Activated CD4-positive, alpha-beta memory T cell treated with anti-CD3 and anti-CD28 coated beads, Interleukin-2, amount 10 ng/mL, durations not matched to agents 7 days and 5 days (primary cell): ENCODE measurements around the gene ACAP2. TPM values are rescaled to one million over a fixed set of nuclear protein-coding genes. Genes with fewer than 3 reads are reported as not detected.
"Not testable (repeated sequence)": the region's sequence is repeated elsewhere in the genome, so short reads cannot be mapped to it uniquely, and the experiment has no call there.

Experiments
- CTCF ChIA-PET: fragments of 350-600 bp; sonication (Branson Sonifier 250); formaldehyde crosslinking; loops from one replicate; lab custom pipeline; 2021; ENCODE audit warnings: antibody characterized with exemption, inconsistent platforms; lab: Charles Lee
- POLR2A ChIA-PET: fragments of 350-600 bp; sonication (Branson Sonifier 250); formaldehyde crosslinking; loops from one replicate; lab custom pipeline; 2021; ENCODE audit warnings: antibody characterized with exemption; lab: Charles Lee
- DNase-seq: peaks from one replicate; pipeline ENCODE4 v3.0.0-alpha.2; 2020
- H3K27ac Mint-ChIP-seq: one replicate; pipeline ENCODE4 v1.8.0; 2021; ENCODE audit warnings: mild to moderate bottlenecking, mixed read lengths
- H3K27me3 Mint-ChIP-seq: one replicate; pipeline ENCODE4 v1.8.0; 2021; ENCODE audit warnings: mixed read lengths
- H3K36me3 Mint-ChIP-seq: one replicate; pipeline ENCODE4 v1.8.0; 2021; ENCODE audit warnings: low read depth, mixed read lengths
- H3K4me1 Mint-ChIP-seq: one replicate; pipeline ENCODE4 v1.8.0; 2021; ENCODE audit warnings: mixed read lengths
- H3K4me3 Mint-ChIP-seq: one replicate; pipeline ENCODE4 v1.8.0; 2021; ENCODE audit warnings: mild to moderate bottlenecking, mixed read lengths
- H3K9me3 Mint-ChIP-seq: one replicate; pipeline ENCODE4 v1.8.0; 2021; ENCODE audit warnings: mixed read lengths
- total RNA-seq, 2 experiments: library from RNA; stranded (reverse); gene quantifications; one replicate each; pipeline ENCODE4 v1.2.3, GENCODE V29; 2021

The ACAP2 gene
- total RNA-seq, 2 experiments from 2014 or later: 76.0 to 77.4 TPM

DNA sequence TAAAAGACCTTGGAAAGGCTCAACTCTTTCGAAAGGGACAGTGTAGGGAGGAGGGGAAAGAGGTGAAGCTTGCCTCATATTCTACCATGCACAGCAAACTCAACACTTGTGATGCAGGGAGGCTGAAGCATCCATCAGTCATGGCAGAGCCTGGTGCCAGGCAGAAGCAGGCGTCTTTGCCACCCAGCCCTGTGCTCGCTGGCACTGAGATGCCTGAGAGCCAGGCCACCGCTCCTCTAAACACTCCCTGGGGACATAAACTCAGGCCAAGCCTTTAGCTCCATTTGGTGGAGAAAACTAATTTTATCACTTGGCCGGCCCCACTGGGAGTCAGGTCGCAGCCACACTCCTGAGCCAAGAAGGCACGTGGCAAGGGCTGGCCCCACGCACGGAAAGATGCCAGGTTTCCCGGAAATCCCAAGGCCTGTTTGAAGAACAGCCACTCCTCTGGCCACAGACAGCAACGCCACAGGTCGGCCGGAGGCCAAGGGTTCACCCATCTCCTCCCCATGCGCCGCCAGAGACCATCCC is 202.6 kb downstream of the ACAP2 start:
- Mint-ChIP-seq H3K4me3 (no peak overlapping the region), H3K27me3 (no peaks in the 10 kb centered on the region), H3K36me3 (peaks cover 13% of the 10 kb centered on the region), H3K4me1 (peaks cover 7% of the 10 kb centered on the region), H3K27ac (no peak overlapping the region), H3K9me3 (peaks cover 10% of the 10 kb centered on the region)
- DNase-seq: no peak
- ChIA-PET CTCF (no interaction called here), POLR2A (no interaction called here)

DNA sequence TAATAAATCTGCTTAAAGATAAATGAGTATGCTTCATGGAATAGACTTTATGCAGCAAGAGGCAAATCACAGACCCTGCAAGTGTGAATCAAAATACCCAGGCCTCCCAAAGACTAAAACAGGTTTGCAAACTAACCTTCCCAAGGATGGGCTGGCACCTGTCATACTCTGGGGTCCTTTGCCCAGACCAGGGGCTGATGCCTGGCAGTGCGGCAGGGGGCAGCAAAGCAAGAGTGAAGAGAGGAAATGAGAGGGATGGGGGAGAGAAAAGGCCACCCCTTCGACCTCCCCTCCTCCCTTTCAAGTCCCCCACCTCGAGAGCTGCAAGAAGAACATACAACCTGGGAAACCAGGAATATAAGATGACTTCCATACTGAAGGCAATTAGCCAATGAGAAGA is 203.7 kb downstream of the ACAP2 start:
- Mint-ChIP-seq H3K36me3 (peaks cover 13% of the 10 kb centered on the region), H3K27me3 (no peaks in the 10 kb centered on the region), H3K4me3 (no peak overlapping the region), H3K27ac (no peak overlapping the region), H3K4me1 (peaks cover 7% of the 10 kb centered on the region), H3K9me3 (peaks cover 12% of the 10 kb centered on the region)
- CTCF ChIA-PET: no interaction called here
- POLR2A ChIA-PET: no interaction called here
- DNase-seq: no peak

DNA sequence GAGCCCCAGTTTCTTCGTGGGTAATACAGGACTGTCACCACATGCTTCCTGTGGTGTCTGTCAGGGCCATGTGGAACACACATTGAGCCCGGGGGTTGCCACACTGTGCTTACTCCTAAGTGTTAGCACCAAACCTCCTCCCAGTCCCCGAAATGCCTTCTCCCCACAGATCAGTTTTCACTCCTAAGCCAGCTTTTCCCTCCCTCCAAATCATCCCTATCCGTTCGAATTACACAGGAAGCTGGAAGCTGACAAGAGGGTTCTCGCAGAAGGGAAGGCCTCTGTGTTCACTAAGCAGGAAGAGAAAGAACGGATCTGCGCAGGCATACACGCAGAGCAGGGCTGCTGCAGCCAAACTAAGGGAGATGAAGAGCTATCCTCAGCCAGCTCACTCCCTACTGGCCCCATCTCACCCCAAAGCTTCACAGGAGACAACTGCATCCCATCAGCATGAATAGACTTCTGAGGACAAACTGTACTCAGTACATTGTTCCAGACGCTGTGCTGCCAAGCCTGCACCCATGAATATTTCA is 204.2 kb downstream of the ACAP2 start:
- no peak for DNase-seq
- ChIA-PET CTCF (no interaction called here), POLR2A (no interaction called here)
- H3K27ac Mint-ChIP-seq: no peak overlapping the region
- H3K4me1 Mint-ChIP-seq: peaks cover 5% of the 10 kb centered on the region
- no peaks in the 10 kb centered on the region for H3K27me3 Mint-ChIP-seq
- no peak overlapping the region for H3K4me3 Mint-ChIP-seq
- peaks cover 13% of the 10 kb centered on the region for H3K36me3 Mint-ChIP-seq
- H3K9me3 Mint-ChIP-seq: peaks cover 12% of the 10 kb centered on the region

DNA sequence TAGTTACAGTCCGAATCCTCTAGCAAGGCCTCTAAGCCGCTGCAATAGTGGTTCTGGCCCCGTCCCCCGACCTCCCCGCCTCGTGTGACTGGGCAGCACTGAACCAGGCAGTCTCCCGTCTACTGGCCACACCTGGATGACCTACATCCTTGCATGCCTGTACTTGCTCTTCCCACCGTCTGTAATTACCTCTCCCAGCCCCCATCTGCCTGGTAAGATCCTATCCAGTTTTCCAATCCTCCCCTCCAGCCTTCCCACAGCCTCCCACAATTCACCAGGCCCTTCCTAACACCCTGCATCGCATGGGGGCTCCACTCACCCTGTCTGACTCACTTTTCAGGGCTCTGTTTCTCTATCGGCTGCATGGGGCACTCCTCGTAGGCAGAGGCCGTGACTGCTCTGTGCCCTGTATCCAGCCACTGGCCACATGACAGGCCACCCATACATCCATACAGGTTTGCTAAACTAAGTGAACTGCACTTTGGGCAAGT is 204.7 kb downstream of the ACAP2 start:
- H3K27ac Mint-ChIP-seq: no peak overlapping the region
- ChIA-PET CTCF (no interaction called here), POLR2A (no interaction called here)
- H3K4me1 Mint-ChIP-seq: peaks cover 5% of the 10 kb centered on the region
- DNase-seq: no peak
- H3K9me3 Mint-ChIP-seq: peaks cover 12% of the 10 kb centered on the region
- peaks cover 13% of the 10 kb centered on the region for H3K36me3 Mint-ChIP-seq
- H3K27me3 Mint-ChIP-seq: no peaks in the 10 kb centered on the region
- H3K4me3 Mint-ChIP-seq: no peak overlapping the region

DNA sequence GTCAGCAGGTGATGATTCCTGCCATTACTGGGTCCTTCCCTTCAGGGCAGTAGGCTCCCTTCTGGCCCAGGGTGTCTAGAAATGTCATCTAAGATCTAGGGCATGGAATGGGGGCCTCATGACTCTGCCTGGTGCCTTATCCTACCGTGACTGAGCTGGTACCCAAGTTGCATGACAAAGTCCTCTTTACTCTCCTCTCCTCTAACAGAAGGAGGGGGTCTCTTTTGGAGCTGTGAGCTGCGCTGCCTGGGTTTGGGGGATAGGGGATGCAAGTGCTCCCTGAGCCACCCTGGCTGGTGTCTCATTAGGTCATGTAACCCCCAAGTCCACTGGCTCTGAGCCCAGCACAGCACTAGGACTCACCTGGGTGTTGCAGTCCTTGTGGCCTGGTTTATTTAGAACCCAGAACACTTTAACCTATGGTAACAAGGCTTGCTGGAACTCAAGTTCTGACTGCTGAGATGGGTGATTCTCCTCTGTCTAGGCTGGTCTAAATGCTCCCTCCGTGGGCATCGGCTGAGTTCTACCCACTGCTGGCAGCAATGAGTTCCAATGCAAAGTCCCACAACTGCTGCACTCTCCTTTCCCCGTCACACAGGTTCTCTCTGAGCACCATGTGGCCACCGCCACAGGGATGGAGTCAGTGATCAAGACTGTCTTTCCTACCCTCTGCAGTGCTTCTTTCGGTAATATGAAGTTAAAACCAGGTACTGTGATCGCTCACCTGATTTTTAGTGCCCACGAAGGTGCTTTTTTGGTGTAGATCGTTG is 205.8 kb downstream of the ACAP2 start:
- H3K27ac Mint-ChIP-seq: no peak overlapping the region
- CTCF ChIA-PET: no interaction called here

DNA sequence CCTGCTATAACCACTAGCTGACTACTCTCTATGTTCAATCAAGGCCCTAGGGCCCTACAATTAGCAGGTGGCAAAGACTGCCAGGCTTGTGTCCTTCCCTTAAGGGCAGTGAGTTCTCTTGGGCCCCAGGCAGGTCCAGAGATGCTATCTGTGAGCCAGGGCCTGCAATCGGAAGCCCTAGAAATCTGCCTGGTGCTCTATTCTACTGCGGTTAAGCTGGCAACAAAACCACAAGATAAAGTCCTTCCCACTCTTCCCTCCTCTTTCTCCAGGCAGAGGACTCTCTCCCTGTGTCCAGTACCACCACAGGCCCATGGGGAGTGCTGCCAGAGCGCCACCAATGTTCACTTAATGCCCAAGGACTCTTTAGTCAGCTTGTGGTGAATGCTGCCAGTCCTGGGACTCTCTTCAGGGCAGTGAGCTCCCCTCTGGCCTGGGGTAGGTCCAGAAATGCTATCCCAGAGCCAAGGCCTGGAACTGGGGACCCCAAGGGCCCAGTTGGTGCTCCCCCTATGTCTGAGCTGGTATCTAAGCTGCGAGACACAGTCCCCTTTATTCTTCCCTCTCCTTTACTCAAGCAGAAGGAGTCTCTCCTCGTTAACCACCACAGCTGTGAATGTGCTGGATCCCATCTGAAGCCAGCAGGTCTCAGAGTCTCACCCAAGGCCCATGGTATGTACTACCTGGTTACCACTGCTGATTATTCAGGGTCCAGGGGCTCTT is 206.6 kb downstream of the ACAP2 start:
- Mint-ChIP-seq H3K4me3 (no peak overlapping the region), H3K27ac (no peak overlapping the region), H3K27me3 (peaks cover 4% of the 10 kb centered on the region), H3K36me3 (peaks cover 13% of the 10 kb centered on the region), H3K4me1 (peaks cover 2% of the 10 kb centered on the region), H3K9me3 (peaks cover 12% of the 10 kb centered on the region)
- ChIA-PET CTCF (no interaction called here), POLR2A (no interaction called here)
- peak; percentile 5 for DNase-seq

More for the DNA sequence above, 205.8 kb downstream of the ACAP2 start:
- Mint-ChIP-seq H3K27me3 (peaks cover 4% of the 10 kb centered on the region), H3K4me3 (no peak overlapping the region), H3K9me3 (peaks cover 12% of the 10 kb centered on the region), H3K36me3 (peaks cover 13% of the 10 kb centered on the region), H3K4me1 (peaks cover 2% of the 10 kb centered on the region)
- no peak for DNase-seq
- POLR2A ChIA-PET: no interaction called here

DNA sequence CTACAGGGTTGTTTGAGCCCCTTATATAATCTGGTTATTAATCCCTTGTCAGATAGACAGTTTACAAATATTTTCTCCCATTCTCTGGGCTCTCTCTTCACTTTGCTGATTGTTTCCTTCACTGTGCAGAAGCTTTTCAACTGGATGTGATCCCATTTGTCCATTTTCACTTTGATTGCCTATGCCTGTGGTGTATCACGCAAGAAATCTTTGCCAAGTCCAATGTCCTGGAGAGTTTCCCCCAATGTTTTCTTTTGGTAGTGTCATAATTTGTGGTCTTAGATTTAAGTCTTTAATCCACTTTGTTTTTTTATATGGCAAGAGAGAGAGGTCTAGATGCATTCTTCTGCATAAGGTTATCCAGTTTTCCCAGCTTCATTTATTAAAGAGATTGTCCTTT is 212.6 kb downstream of the ACAP2 start:
- ChIA-PET CTCF (no interaction called here), POLR2A (no interaction called here)
- H3K27ac Mint-ChIP-seq: no peak overlapping the region

DNA sequence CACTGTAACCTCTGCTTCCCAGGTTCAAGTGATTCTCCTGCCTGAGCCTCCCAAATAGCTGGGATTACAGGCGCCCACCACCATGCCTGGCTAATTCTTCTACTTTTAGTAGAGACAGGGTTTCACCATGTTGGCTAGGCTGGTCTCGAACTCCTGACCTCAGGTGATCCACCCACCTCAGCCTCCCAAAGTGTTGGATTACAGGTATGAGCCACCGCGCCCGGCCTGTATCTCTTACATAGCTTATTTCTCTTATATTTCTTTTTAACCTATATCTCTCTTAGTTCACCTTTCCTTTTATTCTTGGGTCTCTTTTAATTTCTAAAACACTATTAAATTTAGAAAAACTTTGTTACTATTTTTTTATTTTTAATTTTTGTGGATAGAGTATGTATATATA is 213.9 kb downstream of the ACAP2 start:
- H3K27me3 Mint-ChIP-seq, CTCF ChIA-PET, H3K4me1 Mint-ChIP-seq, POLR2A ChIA-PET, DNase-seq, H3K4me3 Mint-ChIP-seq, H3K9me3 Mint-ChIP-seq, H3K27ac Mint-ChIP-seq, H3K36me3 Mint-ChIP-seq: not testable (repeated sequence)

More for the DNA sequence above, 212.6 kb downstream of the ACAP2 start:
- H3K4me3 Mint-ChIP-seq: no peak overlapping the region
- H3K36me3 Mint-ChIP-seq: no peaks in the 10 kb centered on the region
- peaks cover 5% of the 10 kb centered on the region for H3K27me3 Mint-ChIP-seq
- DNase-seq: no peak
- H3K9me3 Mint-ChIP-seq: peaks cover 5% of the 10 kb centered on the region
- H3K4me1 Mint-ChIP-seq: no peaks in the 10 kb centered on the region

DNA sequence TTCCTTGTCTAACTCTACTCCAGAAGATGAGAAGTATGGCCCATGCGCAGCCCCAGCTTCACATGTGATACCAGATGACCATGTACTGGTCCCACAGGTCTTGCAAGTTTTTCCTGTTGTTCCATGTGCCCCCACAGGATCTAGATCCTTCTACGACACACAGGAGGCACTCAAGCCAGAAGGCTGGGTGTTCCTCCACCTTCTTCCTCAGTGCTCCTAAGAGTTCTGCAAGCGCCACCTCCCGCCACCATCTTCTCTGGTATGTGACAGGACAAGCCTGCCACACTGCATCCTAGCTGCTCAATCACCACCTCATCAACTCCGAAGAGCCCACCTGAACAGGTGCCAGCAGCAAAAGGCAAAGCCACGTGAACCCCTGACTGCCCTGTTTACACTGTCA is 214.9 kb downstream of the ACAP2 start:
- H3K36me3 Mint-ChIP-seq: no peaks in the 10 kb centered on the region
- peaks cover 5% of the 10 kb centered on the region for H3K27me3 Mint-ChIP-seq
- no peak for DNase-seq
- CTCF ChIA-PET: no interaction called here
- H3K4me1 Mint-ChIP-seq: no peaks in the 10 kb centered on the region
- H3K9me3 Mint-ChIP-seq: peaks cover 3% of the 10 kb centered on the region
- POLR2A ChIA-PET: no interaction called here
- no peak overlapping the region for H3K4me3 Mint-ChIP-seq
- no peak overlapping the region for H3K27ac Mint-ChIP-seq

DNA sequence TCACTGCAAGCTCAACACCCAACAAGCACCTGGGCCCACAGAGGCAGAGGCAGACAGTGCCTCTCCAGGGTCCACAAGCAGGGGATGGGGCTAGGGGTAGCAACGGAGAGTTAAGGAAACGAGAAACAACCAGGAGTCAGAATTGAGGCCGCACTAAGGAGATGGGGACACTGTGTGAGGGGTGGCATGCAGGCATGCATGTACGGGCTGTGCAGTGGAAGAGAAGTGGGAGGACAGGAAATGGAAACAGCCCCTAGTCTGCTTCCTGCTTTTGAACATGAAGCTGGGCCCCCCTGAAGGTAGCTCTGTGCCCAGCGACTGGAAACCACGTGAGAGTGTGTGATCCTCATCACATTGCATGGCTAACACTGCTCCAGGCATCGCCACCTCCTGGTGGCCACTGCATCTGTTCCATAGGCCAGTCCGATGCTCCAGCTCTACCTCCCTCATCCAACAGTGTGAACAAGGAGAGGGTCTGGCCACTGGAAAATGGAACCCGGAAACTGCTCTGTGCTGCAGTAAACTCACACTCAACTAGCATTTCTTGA is 215.8 kb downstream of the ACAP2 start:
- H3K36me3 Mint-ChIP-seq: no peaks in the 10 kb centered on the region
- H3K27ac Mint-ChIP-seq: no peak overlapping the region
- no peak overlapping the region for H3K4me3 Mint-ChIP-seq
- peaks cover 3% of the 10 kb centered on the region for H3K9me3 Mint-ChIP-seq
- no peak for DNase-seq
- H3K27me3 Mint-ChIP-seq: peaks cover 2% of the 10 kb centered on the region
- CTCF ChIA-PET: no interaction called here
- POLR2A ChIA-PET: no interaction called here
- no peaks in the 10 kb centered on the region for H3K4me1 Mint-ChIP-seq

DNA sequence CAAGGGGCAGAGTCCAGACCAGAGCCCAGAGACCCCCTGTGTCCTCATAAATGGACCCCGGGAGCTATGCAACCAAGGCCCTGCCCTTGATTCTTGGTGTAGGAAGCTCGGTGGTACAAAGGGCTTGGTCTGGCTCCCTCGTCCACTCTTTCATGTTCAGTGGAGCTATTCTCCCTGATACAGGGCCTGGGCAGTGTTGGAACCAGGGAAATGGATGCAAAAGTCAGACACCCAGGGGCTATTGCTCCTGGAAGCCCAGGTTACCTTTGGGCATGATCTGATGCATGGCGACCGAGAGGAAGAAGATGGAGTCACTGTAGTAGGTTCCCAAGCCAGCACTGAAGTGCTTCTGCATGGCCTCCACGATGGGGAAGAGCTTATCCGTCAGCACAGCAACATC is 216.4 kb downstream of the ACAP2 start:
- Mint-ChIP-seq H3K9me3 (peaks cover 3% of the 10 kb centered on the region), H3K36me3 (no peaks in the 10 kb centered on the region), H3K27me3 (peaks cover 2% of the 10 kb centered on the region), H3K4me1 (no peaks in the 10 kb centered on the region), H3K27ac (no peak overlapping the region), H3K4me3 (no peak overlapping the region)
- ChIA-PET CTCF (no interaction called here), POLR2A (no interaction called here)
- no peak for DNase-seq

DNA sequence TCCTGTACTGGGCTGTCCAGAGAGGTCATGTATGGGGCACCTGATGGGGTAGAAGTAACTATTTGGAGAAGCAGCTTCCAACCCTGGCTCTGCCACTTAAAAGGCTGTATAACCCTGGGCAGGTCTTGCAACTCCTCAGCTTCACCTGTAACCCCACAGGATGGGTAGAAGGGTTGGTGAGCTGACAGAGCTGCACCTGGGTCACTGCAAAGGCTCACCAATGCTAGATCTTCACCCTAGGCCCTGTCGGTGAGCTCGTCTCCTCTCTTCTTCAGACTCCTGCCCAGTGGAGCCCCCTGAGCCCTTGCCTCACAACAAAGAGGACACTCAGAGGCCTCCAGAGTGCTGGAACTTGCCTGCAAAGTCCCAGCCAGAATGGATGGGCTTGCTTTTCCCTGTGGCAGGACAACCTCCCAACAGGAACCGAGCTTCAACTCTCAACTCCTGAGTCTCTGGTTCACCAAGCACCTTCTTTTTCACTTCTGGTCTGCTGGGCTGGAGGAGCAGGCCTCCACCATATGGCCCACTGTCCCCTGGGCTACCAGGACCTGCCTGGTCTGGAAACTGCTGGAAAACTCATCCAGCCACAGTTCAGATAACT is 217.7 kb downstream of the ACAP2 start:
- CTCF ChIA-PET: no interaction called here
- DNase-seq: no peak

More for the DNA sequence above, 217.7 kb downstream of the ACAP2 start:
- no peak overlapping the region for H3K4me3 Mint-ChIP-seq
- POLR2A ChIA-PET: no interaction called here
- no peak overlapping the region for H3K27ac Mint-ChIP-seq
- peaks cover 3% of the 10 kb centered on the region for H3K9me3 Mint-ChIP-seq
- peaks cover 2% of the 10 kb centered on the region for H3K27me3 Mint-ChIP-seq
- no peaks in the 10 kb centered on the region for H3K4me1 Mint-ChIP-seq
- no peaks in the 10 kb centered on the region for H3K36me3 Mint-ChIP-seq
